Activated CD8-positive, alpha-beta memory T cell treated with anti-CD3 and anti-CD28 coated beads for 4 hours (primary cell): Measurements from ENCODE around the gene RSPO1.
A peak's percentile ranks its signal among the peaks of the same experiment; 100 is the strongest.
"Not testable (repeated sequence)": the region's sequence is repeated elsewhere in the genome, so short reads cannot be mapped to it uniquely, and the experiment has no call there.

Experiments used
- DNase-seq, 2 donors: peaks; one replicate each; pipeline ENCODE4 v3.0.0-alpha.2; 2020; ENCODE audit warnings: low read depth in 2 of 2

Gene RSPO1

GRCh38 chr1:37616330-37616729 lies 18.4 kb downstream of the RSPO1 start:
- DNase-seq = no peak

DNA sequence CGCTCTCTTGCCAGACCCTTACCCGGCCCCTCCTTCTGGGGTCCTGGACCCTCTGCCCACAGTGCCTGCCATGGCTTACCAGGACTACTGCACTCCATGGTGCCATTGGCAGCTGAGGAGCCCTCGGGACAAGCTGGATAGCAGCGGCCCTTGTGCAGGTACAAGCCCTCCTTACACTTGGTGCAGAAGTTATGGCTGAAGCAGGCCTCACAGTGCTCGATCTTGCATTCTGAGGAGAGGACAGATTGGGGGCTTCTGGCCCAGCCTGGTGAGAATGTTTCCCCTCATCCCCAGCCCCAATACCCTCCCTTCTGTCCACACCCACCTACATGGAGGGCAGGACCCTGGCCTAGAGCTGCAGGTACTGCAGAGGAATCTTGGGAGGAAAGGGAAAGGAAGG lies 20.6 kb downstream of the RSPO1 start:
- DNase-seq = no peak

- no peak for DNase-seq
Measured at GRCh38 chr1:37612186-37612585, 22.5 kb downstream of the RSPO1 start.

- no peak for DNase-seq
Measured at GRCh38 chr1:37609994-37610393, 24.7 kb downstream of the RSPO1 start.

- DNase-seq = no peak
Measured at GRCh38 chr1:37609002-37609401, 25.7 kb downstream of the RSPO1 start.

GRCh38 chr1:37606481-37607263 lies 28.0 kb downstream of the RSPO1 start:
- DNase-seq = no peak

- no peak for DNase-seq
Measured at GRCh38 chr1:37605806-37606474, 28.8 kb downstream of the RSPO1 start.

DNA sequence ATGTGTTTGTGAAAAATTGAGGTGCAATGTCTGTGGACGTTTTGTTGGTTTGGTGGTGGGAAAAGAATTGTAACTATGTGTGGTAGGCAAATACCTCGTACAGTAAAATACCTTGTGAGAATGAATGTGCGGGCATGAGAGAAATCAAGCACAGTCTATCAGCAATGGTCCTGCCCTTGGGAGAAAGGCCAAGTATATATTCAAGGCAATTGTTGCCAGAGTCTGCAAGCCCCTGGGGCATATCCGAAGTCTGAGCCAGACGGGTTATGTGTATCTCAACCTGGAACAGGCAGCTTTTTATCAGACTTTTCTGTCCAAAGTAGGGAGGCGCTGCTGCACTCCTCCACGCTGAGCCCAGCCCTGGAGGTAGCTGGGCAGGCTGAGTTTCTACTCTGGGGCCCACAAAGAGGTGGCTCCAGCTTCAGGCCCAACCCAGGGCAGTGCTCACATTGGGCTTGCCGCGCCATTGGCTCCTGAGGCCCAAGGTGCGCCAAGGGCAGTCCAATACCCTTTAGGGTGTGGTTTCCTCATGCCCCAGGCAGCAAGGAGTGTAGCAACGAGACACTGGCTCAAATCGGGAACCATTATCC lies 29.5 kb downstream of the RSPO1 start:
- no peak for DNase-seq

DNA sequence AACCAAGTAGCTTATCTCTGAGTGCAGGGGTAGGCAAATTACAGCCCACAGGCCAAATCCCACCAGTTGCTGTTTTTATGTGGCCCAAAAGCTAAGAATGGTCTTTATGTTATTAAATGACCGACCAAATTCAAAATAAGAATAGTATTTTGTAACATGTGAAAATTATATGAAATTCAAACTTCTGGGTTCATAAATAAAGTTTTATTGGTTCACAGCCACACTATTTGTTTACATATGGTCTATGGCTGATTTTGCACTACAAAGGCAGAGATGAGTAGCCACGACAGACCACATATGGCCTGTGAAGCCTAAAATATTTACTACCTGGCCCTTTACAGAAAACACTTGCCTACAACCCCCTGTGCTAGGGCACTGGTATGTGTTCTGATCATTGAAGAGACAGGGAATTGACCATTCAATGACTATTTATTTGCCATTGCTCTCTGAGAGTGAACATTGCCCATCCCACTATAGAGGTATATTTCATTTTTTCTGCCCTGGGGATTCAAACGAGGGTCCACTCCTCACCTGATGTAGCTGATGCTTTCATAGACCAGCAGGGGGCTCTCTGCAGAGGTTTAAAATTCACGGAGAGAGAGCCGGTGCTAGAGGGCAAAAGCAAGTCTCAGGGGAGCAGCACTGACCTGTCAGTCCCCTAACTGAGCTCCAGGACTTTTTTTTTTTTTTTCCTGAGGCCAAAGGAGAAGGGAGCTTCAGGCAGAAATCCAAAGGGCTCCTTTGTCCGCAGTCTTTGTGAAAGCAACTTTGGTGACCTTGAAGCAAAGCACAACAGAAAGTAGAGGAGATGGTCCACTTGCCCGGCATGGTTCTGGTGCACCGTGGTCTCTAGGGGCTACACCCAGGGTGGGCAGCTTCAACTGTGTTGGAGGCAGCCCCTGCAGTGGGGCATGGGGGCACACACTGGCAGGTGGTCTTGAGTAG lies 31.7 kb downstream of the RSPO1 start:
- no peak for DNase-seq

DNA sequence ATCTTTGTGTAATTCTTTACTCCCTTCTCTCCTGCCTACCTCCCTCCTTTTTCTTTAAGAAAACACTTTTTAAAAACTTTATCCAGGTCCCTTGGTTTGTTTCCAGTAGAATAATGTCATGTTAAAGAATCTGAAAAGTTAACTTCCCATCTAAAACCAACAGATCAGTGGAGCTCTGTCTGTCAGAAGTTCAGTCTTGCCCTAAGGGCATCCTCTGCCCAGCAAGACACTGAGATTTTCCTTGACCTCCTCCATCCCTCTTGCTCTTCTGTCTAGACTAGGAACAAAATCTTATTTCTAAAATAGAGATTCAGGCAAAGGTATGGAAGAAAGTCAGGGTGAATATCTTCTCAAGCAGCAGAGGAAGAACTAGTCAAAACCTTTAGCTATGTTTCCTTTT lies 33.3 kb downstream of the RSPO1 start:
- DNase-seq = no peak

DNA sequence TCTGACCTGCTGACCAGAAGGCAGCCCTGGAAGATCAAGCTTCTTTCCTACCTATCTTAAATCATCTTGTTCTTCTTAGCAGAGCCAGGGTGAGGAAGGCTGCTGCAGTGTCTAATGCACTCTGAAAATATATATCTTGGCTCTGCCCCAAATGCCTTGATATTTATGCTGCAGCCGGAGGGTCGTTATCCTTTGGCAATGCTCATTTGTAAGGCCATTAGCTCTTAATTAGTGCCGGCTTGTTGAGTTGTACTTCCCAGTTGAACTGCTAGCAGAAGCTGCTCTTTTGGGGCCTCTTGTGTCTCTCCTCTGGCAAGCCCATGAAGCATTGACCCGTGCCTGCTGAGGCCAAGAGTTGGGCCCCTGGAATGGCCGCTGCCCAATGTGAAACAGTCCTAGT lies 34.8 kb downstream of the RSPO1 start:
- DNase-seq = no peak

GRCh38 chr1:37596182-37596667 lies 38.5 kb downstream of the RSPO1 start:
- no peak for DNase-seq

- DNase-seq = peak; percentile 90
Measured at GRCh38 chr1:37595440-37596181, 39.1 kb downstream of the RSPO1 start, which contains the start of gene GNL2. GNL2 (minus strand) TSS chr1:37595937; CDS start chr1:37595822, 115 bp downstream.

DNA sequence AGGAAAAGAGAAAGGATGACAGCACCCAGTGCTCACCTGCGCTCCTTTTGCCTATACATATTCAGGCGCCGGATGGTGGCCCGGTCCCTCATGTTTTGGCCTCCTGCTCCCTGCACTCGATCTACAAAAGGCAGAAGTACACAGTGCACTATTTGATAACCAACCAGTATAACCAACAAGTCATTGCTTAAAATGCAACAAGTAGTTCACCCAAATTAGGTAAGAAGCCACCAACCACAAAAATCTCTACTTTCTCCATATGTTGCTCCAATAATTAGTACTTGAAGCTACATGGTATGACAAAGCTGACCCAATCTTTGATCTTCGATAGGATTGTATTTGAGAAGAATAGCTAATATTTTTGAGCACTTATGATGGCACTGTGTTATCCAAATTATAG lies 41.0 kb downstream of the RSPO1 start:
- no peak for DNase-seq

DNA sequence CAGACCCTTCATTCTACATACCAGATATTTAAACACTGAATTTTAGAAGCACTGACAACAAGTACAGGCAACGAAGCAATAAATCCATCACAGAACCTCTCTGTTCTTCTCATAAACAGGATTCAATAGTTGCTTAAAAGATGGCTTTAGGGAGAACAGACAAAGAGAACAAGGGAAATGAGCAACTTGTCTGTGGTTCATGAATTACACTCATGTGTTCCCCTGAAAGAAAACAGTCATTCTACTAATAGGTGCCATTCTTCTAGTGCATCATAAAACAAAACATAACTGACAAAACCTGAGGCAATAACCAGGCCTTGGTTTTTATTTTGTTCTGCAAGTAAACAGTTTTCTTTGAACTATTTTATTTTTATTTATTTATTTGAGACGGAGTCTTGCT lies 45.8 kb downstream of the RSPO1 start:
- DNase-seq = no peak

- DNase-seq = not testable (repeated sequence)
Measured at GRCh38 chr1:37584544-37584943, 50.1 kb downstream of the RSPO1 start.

- no peak for DNase-seq
Measured at GRCh38 chr1:37575692-37576091, 59.0 kb downstream of the RSPO1 start.

DNA sequence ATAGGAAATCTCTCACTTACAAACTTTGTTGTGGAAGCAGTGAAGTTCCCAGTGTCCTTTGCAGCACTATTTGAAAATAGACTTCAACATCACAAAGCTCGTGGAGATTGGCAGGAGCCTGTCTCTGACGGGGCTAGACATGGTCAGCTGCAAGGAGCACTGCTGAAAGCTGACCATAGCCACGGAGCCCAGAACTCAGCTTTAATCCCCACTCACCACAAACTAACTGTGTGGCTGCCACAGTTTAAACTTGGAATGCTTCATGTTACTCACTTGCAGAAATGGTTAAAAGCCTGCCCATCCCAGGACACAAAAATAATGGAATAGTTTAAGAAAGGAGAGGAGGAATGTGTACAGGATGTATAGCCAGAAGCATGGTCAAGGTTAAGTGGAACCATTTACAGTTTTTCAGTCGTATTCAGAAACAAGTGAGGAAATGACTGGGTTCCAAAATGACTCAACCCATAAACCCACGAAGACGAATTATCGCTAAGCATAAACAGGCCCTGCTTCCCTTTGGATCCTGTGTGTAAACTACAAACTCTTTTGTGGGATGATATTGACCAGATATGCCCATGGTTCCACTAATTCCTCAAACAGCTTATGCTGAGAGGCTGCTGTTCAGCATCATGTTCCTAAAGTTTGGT lies 59.7 kb downstream of the RSPO1 start:
- no peak for DNase-seq

DNA sequence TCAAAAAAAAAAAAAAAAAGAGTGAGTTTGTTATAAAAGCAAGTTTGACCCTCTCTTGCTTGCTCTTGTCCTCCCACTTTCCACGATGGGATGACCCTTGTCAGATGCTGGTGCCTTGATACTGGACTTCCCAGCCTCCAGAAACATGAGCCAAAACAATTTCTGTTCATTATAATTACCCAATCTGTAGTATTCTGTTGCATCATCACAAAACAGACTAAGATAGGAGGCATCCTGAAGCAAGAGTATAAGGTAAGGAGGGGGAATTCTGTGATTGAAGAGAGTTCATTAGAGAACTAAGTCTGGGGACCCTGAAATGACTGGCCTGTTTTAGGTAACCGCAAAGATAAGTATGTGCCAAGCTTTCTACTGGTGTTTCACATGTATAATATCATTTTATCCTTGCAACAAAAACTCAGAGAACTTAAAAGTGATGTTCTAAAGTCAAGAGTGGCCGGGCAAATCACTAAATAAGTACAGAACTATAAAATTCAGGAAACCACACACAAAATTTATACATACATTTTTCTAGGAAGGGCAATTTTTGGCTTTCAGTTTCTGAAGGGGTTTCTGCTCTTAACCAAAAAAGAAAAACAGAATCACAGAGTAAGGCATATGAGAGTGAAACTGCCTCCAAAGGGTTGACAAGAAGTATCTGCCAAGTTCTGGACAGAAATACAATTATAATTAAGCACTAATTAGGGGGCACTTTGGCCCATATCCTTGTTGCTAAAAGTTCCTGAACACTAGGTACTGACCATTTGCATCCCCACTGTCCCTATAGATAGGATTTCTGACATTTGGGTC lies 64.0 kb downstream of the RSPO1 start:
- no peak for DNase-seq

GRCh38 chr1:37567023-37567422 lies 67.7 kb downstream of the RSPO1 start:
- DNase-seq = no peak
